Activated CD4-positive, CD25-positive, alpha-beta regulatory T cell treated with anti-CD3 and anti-CD28 coated beads, Interleukin-2, amount 50 U/mL, for 16 hours (primary cell): Measurements from ENCODE around the gene TIMM44.
"Not testable (repeated sequence)": the region's sequence is repeated elsewhere in the genome, so short reads cannot be mapped to it uniquely, and the experiment has no call there.

ENCODE experiments used
- DNase-seq: peaks from one replicate; pipeline ENCODE4 v3.0.0-alpha.2; 2020; ENCODE audit warnings: low read depth, low spot score

The TIMM44 gene

DNA sequence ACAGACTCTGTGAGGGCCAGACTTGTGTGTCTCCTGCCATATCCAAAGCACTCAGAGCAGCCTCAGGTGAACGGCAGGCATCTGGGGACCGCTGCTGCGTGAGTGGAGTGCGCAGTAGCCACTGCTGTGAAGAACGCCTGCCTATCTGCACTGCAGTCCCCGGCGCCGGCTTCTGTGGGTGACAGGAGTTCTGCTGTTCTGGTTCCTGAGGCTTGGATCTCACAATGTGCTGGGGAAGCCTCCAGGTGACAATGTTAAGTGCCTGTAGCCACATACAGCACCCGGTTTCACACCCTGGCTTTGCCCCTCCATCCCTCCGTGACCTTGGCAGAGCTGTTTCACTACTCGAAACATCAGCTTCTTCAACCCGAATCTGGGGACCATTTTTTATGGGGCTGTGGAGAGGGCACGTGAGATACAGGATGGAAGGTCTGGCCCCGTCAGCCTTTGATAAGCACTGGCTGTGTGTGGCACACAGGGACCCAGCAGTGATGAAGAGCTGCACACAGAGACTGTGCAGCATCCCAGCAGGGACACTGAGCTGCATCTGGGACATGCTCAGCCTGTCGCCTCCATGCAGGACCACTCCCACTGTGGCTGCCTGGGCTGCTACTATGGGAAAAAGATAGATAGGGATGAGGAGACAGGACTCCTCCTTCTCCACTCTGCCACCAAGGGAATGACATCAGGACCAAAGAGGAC lies 33.7 kb upstream of the TIMM44 start:
- no peak for DNase-seq

- DNase-seq = no peak
Observed at GRCh38 chr19:7976461-7976860, 33.0 kb upstream of the TIMM44 start.

DNA sequence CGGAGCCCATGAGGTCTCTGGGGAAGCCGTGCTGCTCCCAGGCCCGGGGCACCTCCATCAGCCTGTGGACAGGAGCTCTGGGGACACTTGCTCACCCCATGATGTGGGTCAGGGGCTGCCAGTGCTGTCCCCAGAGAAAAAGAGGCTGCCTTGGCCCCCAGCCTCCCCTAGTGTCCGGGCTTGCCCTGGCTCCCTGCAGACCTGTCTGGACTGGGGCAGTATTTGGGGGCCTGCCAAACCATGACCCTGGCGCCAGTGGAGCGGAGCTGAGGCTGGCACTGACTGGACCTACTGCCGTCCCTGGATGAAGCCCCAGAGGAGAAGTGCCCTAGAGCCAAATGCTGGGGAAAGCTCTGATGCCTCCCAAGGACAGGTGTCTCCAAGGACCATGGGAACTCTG lies 31.6 kb upstream of the TIMM44 start:
- DNase-seq = no peak

DNA sequence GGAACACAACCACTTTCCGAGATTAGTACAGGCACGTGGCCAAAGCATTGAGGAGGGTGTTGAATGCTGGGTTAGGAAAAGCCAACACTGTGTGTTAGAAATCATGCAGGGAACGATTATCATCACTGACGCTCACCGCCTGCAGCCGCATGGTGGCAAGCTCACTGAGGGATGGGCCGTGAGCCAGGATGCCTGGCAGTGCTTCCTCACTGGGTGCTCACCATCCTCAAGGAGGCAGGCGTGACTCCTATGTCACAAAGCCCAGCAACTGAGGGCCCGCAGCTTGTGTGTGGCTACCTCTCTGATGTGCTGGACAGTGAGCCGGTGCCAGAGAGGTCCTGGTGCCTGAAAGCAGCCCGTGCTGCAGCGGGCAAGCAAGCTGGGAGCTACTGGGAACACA lies 30.4 kb upstream of the TIMM44 start:
- no peak for DNase-seq

DNA sequence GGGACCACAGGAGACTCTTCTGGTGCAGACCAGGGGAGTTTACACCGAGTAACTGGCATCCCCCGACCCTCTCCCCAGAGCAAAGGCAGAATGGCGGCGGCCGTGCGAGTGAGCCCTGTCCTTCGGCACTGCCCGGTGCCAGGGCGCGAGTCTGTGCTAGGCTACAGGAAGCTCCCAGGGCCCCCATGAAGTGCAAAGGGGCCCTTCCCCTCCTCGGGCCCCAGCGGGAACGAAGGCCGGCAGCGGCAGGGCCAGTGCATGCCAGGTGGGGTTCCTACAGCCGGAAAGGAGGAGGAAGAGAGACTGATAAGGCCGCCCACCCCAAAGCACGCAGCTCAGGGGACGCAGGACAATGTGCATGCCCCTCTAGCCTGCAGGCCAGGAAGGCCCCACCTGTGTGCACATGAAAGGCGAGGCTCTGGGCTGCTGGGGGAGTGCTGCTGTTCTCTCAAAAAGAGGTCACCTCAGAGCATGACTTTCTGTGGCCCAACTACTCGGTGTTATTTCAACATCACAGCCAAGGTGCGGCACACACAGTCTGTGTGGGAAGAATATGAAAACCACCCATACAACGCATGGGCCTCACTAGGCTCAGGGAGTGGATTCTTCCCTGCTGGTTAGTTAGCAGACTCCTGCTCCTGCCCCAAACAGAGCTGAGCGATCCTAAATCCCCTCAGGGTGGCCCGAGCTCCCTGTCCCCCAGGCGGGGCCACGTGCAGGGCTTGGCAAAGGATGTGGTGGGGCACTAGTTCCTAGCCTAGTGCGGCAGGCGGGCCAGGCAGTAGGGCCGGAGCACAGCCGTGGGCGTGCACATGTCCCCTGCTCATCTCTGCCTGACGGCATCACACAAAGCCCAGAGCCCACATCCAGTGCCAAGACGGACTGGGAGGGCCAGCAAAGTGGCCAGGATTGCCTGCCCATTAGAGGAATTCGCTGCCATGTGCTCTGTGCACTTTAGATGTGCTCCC lies 28.4 kb upstream of the TIMM44 start:
- no peak for DNase-seq

DNA sequence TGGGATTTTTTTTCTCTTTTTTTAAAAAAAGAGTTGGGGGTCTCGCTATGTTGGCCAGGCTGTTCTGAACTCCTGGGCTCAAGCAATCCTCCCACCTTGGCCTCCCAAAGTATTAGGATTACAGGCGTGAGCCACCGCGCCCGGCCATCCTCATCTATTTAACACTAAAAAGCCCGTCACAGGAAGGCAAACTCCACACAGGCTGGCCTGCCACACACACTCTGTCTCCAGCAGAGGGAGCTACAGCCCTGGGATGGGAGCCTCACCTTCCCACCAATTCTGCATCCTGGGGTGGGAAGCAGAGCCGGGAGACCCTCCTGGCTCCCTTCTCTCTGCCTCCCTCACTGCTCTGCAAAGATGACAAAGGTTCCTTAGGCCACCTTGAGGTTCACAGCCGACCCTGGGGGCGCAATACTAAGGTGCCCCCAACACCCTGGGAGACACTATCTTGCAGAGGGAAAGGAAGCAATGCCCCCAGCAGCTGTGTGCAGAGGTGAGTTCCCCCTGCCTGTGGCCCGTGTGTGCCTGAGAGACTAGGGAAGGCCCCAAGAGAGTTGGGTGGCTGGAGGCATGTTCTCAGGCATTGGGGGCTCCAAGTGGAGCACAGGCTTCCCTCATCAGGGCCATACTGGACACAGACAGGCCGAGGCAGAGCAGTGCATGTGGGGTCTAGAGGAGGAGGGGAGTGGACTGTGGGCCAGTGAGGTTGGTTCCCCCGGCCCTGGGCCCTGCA lies 27.4 kb upstream of the TIMM44 start:
- DNase-seq = no peak

DNA sequence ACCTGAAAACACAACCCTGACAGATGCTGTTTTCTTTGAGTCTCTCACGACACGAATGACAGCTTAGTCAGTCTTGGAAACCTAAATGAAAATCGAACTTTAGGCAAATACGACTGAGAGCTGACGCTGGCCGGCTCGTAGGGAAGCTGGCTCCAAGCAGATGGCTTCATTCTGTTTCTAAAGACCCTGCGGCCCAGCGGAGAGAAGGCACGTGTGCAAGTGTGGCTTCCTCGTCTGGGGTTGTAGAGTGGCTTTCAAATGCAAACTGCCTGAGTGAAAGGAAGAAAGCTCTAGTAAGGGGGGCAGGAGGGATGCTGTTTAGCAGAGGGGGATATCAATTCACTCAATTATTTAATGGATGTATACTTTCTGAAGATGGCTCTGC lies 26.1 kb upstream of the TIMM44 start:
- DNase-seq = no peak

GRCh38 chr19:7968796-7969554 lies 25.5 kb upstream of the TIMM44 start:
- DNase-seq = no peak

DNA sequence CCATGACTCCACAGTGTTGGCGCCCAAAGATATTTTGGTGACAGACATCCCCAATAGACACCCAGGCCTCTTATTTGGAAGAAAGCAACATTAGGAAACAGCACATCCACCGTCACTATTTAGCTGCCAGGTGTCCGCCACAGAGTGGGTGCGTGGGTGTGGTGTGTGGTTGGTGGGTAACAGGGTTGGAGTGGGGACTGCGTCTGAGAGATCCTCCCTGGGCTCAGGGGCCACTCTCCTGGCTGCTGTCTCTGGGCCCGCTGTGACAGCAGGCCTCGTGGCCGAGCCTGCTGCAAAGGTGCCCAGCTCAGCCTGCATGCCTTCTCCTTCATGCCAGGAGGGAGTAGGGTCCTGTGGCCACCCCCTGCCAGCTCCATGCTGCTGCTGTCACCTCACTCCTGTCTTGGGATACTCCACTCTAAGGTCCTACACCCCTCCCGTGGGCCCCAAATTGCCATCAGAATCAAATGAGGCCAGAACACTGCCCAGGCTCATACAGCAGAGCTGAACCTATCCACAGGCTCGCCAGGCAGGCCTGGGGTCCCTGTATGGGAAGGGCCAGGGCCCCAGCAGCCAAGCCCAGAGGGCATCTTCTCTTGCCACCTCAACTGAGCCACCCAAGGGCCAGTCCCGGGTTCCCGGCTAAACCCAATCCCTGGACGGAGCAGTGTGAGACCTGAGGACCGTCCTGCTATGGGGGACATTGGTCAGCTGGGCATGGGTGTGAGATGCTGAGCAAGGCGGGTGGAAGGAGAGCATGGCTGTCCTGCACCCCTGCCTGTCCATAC lies 24.7 kb upstream of the TIMM44 start:
- no peak for DNase-seq

GRCh38 chr19:7965921-7966665 lies 22.6 kb upstream of the TIMM44 start:
- no peak for DNase-seq

DNA sequence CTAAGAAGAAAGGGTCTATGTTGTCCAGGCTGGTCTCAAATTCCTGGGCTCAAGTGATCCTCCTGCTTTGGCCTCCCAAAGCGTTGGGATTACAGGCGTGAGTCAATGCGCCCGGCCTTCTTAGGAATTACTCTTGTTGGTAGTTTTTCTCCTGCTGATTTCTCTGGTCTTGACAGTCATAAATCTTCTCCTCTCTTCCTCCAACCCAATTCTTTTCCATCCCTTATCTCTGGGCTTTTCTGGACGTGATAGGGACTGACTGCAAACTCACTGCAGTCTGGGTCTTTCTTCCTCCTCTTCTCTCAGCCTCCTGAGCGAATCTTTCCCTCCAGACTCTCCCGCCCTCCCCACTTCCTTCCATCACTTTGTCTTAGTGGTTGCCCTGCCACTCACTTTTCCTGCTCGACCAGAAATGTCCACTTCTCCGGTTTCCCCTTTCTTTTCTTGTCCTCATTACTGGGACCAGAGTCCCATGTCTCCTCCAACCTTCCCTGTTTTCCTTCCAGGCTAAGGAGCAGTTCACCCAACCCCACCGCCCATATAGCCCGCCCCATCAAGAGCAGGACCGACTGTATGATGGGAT lies 21.9 kb upstream of the TIMM44 start:
- no peak for DNase-seq

DNA sequence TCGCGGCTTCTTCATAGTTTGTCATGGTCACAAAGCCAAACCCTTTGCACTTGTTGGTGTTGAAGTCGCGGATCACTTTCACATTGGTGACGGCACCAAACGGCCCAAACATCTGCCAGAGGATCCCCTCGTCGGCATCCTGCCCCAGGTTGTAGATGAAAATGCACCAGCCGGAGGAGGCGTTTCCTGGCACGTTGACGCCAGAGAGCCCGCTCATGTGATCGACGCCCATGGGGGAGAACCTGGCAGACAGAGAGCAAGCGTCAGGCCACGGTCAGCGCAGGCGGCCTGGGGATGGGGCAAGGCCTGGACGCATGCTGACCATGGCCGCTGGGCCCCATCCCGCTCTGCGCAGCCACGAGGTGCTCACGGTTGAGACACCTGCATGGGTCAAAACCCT lies 20.1 kb upstream of the TIMM44 start:
- no peak for DNase-seq

- DNase-seq = no peak
Observed at GRCh38 chr19:7962644-7963268, 19.3 kb upstream of the TIMM44 start.

- DNase-seq = no peak
Observed at GRCh38 chr19:7961920-7962626, 18.6 kb upstream of the TIMM44 start.

DNA sequence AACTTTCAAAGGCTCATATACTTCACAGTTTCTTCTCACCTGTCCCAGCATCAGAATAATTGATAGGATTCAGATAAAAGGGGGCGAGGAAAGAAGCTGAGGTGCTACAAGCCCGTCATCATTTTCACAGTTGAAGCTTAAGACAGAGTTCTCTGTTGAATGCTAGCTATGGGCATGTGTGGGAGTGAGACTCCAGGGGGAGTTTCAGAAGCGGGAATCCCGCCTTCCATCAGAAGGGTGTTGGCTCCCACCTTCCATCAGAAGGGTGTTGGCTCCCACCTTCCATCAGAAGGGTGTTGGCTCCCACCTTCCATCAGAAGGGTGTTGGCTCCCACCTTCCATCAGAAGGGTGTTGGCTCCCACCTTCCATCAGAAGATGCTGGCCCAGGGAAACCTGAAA lies 17.6 kb upstream of the TIMM44 start:
- not testable (repeated sequence) for DNase-seq

DNA sequence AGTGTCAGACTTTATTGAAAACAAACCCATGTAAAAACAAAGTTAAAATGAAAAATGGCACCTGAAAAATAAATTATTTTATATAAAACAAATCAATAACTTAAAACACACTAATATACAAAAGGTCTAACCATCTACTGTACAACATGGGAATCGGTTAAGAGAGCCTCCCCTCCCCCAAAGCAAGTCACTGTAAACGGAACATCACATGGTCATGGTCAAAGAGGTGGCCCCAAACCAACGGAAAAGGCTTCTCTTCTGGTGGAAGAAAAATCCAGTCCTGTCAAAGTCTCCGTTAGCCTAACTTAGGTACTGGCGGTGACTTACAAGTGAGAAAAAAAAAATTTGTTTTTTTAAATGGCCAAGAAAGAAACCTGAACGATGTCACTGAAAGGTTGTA lies 15.7 kb upstream of the TIMM44 start:
- no peak for DNase-seq

DNA sequence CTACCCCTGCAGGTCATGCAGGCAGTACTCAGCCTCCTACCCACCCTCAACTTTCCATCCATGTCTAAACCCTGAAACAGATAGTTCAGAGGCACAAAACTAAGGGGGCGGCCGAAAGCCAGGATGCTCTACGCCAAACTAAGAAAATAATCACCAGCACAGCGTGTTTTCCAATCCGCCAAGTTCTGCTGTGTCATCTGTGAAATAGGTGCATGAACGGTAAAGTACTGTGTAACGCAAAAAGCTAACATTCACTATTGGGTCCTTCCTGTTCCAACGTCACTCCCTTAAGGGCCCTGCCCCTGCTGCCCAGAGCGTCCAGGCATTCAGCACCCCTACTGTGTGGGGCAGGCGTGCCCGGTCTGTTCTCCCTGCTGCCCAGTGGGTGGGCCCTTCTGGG lies 12.2 kb upstream of the TIMM44 start:
- no peak for DNase-seq

- no peak for DNase-seq
Observed at GRCh38 chr19:7953576-7953975, 10.1 kb upstream of the TIMM44 start.

GRCh38 chr19:7953060-7953459 lies 9.6 kb upstream of the TIMM44 start:
- no peak for DNase-seq
